Fibroblast of skin of back (primary cell): Measurements from ENCODE around the gene NSG2.
"Not testable (repeated sequence)": the region's sequence is repeated elsewhere in the genome, so short reads cannot be mapped to it uniquely, and the experiment has no call there.

Experiments
- DNase-seq: peaks from one replicate; pipeline ENCODE4 v3.0.0-alpha.2; 2013

Gene NSG2

DNA sequence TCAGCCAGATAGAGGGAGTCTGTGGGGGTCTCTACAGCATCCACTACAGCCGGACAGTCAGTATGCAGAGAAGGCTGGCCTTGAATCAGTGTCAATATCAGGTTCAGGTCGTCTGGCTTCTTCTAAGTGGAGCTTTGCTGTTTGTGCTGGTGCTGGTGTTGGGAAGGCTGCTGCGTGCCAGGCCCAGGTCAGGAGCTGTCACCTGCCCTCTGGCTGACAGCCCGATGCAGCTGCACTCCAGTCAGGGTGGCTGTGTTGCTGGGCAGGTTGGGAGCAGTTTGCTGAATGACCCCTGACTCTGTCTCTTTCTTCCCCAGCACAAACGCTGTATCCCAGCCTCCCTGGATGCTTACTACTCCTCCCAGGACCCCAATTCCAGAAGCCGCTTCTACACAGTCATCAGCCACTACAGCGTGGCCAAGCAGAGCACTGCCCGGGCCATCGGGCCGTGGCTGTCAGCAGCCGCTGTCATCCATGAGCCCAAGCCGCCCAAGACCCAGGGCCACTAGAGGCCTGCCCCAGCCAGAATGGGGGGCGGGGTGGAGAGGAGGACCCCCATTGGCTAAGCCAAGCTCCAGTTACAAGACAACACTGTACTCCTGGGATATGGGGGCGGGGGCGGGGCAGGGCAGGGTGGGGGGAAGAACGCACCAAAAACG lies 61.6 kb downstream of the NSG2 start:
- DNase-seq: no peak

DNA sequence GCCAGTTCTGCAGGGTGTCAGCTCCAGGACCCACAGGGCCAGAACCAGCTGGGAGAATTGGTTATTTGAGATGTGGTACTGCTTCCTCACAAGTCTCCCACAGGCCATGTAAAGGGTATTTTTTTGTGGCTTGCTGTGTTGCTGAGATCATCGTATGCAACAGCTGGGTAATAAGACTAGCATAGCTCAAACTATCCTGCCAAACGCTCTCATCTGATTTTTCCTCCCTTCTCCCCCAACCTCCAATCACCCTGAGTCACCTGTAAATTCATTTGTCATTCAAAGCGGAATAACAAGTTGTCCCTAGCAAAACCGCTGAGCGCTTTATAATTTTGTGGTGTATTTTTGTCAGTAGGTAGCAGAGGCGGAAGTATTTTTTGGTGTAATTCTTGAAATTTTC lies 63.2 kb downstream of the NSG2 start:
- DNase-seq: no peak

GRCh38 chr5:174109698-174110260 lies 64.3 kb downstream of the NSG2 start:
- DNase-seq: no peak

- DNase-seq: no peak
Measured at GRCh38 chr5:174110310-174110709, 64.8 kb downstream of the NSG2 start.

DNA sequence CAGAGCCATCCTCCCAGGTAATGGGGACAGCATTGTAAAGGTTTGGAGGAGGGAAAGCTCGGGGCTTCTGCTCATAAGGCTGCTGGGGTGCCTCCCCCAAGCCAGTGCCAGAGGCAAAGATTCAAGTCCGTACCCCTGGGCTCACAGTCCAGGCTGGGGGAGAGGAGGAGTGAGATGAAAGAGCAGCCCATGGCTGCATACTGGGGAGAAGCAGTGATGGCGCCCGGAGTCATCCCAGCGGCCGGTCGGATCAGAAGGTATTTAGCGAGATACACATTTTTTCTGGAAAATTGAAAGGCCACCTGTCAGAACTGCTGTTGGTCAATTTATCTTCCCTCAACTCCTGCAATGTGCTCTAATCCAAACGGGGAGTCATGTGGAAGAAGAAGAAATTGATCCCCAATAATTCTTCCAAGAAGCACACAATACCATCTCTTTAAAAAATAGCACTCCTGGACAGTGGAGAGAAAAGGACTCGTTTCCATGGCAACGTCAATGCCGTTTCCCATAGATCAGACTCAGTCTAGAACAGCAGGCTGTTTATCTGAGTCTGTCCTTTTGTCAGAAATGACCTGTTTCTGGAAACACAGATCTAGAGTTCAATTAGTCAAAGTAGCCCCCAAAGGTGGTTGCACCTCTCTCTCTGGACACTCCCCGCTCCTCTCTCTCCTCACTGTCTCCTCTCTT lies 65.9 kb downstream of the NSG2 start:
- DNase-seq: no peak

- DNase-seq: no peak
Measured at GRCh38 chr5:174115226-174115625, 69.7 kb downstream of the NSG2 start.

- no peak for DNase-seq
Measured at GRCh38 chr5:174118823-174119467, 73.4 kb downstream of the NSG2 start.

DNA sequence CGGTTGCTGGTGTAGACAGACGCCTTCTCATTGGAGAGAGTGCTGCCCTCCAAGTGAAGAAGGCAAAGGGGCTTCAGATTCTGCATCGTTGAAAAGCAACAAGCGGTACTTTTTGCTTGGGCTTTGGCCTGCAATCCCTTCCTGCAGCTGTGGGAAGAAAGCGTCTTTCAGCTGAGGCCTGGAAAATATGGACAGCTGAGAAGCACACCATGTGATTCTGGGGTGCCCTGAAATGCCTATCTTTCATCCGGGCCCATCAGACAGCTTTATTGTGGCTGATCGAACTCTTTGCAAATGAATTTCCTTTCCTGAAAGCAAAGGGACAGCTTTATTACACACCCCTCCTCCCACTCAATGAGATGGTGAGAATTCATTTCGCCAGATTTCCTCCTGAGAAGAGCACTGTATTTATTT lies 74.0 kb downstream of the NSG2 start:
- DNase-seq: no peak

DNA sequence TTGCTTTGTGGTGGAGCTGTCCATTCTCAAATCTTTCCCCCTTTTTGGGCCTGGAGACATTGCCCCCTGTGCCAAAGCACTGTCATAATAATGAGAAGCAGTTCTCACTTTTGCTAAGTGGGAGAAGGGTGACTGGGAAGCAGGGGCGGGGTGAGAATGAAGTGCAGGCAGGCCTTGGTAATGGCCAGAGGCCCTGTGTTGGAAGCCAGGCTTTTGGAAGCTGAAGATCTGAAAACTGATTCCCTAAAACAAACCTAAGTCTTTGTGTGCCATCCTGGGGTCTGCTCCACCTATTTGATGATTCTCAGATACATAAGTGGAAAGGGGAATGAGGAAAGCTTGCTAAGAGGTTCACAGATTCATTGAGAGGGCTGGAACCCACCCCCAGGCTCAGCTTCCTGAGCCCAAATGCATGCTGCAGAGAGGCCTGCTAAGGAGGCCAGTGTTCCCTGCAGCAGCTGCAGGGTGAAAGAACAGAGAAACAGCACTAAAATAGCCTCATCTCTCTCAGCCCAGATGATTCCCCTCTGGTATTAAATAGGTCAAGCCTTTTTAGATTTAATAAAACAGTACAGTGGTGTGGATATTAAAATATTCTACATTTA lies 75.0 kb downstream of the NSG2 start:
- no peak for DNase-seq

- DNase-seq: no peak
Measured at GRCh38 chr5:174134545-174134944, 89.0 kb downstream of the NSG2 start.

DNA sequence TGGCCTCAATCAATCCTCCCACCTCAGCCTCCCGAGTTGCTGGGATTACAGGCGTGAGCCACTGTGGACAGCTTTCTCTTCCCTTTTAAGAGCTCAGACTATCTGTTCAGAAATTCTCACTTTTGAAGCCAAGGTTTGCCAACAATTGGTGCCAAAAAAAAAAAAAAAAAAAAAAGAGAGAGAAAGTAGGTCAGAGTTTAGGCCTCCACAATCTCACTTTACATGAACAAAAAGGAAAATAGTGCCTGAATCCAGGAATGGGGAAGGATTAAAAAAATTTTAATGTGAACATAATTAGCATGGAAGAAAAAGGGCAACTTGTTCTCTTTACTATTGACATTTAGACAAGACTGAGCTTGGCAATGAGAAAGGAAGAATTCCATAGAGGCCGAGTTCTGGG lies 94.1 kb downstream of the NSG2 start:
- DNase-seq: no peak

- DNase-seq: no peak
Measured at GRCh38 chr5:174140452-174141020, 95.0 kb downstream of the NSG2 start.

- no peak for DNase-seq
Measured at GRCh38 chr5:174141398-174141797, 95.9 kb downstream of the NSG2 start.

GRCh38 chr5:174145091-174145490 lies 99.6 kb downstream of the NSG2 start:
- no peak for DNase-seq

- peak; percentile 31 for DNase-seq
Measured at GRCh38 chr5:174145821-174146220, 100.3 kb downstream of the NSG2 start.

DNA sequence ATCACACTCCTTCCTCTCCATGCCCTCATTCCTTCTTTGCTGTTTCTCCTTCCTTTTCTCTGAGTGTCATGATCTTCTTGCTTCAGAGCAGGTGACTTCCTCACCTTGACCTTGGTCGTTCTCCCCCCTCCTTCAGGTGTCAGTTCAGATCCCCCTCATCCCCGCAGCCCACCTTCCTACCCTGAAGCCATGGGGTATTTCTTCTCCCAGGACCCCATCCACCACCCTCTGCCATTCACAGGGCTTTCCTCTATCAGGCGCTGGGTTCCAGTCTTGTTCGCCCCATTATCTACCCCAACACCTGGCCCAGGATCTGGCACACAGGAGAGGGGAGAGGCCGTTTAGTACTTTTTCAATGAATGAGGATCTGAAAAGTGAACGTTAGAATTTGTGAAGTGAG lies 101.0 kb downstream of the NSG2 start:
- no peak for DNase-seq

GRCh38 chr5:174147012-174147411 lies 101.5 kb downstream of the NSG2 start:
- not testable (repeated sequence) for DNase-seq

- DNase-seq: no peak
Measured at GRCh38 chr5:174147551-174147950, 102.0 kb downstream of the NSG2 start.

- DNase-seq: no peak
Measured at GRCh38 chr5:174148721-174149120, 103.2 kb downstream of the NSG2 start.

DNA sequence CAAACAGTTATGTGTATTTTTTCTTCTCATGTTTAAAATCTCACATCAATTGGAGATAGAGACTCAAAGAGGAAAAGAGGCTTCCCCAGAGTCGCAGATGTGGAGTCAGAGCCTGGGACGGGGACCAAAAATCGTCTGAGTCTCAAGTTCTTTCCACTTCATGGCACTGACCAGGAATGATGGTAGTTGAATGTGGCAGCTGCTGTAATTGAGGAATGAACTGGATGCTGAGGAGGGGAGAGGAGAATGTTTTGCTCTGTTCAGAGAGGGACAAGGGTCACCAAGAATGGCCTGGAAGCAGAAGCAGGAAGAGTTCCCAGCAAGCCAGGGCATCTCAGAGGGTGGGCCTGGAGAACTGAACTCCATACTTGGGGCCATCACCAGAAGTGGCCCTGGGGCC lies 103.9 kb downstream of the NSG2 start:
- DNase-seq: no peak

- no peak for DNase-seq
Measured at GRCh38 chr5:174149989-174150388, 104.5 kb downstream of the NSG2 start.

GRCh38 chr5:174151599-174152181 lies 106.2 kb downstream of the NSG2 start:
- DNase-seq: no peak

DNA sequence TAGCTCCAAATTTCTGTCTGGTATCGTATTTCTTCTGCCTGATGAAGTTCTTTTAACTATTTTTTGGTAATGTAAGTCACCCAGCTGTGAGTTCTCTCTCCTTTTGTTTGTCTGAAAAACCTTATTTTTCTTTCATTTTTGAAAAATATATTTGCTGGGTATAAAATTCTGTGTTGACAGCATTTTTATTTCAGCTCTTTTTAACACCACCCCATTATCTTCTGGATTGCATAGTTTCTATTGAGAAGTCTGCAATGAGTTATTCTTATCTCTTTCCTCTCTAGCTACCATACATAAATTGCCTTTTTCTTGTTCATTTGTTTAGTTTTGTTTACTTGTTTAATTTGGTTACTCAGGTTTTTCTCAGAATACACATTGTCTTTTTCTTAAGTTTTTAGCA lies 109.1 kb downstream of the NSG2 start:
- DNase-seq: no peak
